SIG-M5 (cell line): ENCODE measurements around the gene DKK3.

ENCODE experiments used
- DNase-seq: peaks from one replicate; lab custom pipeline; 2025; lab: John Stamatoyannopoulos, UW

The DKK3 gene

DNA sequence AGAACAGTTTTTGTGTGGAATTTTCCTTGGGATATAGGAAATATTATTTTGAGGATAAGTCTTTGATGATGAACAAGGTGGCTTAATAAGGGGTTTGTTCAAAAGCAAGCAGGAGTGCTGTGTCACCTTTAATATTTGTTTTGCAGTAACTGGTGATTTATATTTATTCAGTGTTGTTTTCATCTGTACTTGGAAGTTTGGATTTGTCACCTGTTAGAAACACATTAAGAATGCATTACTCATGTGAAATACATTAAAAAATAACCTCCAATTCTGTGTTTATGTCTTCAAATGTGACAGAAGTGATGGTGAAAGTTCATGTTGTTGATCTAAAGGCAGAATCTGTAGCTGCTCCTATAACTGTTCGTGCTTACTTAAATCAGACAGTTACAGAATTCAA lies 70.5 kb downstream of the DKK3 start:
- no peak for DNase-seq

DNA sequence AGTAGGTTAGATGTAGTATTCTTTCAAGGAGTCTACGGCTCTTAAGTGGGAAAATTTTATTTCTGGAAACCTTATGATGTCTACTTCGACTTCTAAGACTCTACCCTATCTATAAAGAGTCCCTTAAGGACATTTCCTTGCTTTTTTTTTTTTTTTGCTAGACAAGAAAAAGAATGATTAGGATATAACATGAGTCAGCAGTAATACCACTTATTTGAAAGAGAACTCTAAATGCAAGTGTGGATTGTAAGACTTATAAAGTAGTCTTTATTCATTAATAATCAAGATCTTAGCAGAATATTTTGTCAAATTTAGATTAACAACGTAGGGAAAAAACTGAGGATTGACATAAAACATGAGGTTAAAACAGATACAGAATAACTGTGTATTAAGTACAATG lies 71.0 kb downstream of the DKK3 start:
- DNase-seq: no peak

DNA sequence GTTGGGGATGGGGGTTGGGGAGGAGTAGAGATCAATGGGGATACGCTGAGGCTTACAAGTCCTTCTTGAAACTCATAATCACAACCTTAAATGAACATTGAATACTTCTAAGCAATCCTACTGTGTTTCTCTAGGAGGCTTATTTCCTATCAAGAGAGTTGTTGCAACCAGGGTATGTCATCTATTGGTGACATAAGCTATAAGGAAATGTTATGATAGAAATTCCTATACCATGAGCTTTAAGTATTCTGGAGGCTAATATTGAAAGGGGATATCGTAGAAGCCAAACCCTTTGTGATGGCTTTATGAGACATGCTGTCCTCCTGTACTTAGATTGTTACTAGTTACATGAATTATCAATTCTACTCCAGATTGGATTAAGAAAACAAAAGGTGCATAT lies 72.9 kb downstream of the DKK3 start:
- DNase-seq: no peak

DNA sequence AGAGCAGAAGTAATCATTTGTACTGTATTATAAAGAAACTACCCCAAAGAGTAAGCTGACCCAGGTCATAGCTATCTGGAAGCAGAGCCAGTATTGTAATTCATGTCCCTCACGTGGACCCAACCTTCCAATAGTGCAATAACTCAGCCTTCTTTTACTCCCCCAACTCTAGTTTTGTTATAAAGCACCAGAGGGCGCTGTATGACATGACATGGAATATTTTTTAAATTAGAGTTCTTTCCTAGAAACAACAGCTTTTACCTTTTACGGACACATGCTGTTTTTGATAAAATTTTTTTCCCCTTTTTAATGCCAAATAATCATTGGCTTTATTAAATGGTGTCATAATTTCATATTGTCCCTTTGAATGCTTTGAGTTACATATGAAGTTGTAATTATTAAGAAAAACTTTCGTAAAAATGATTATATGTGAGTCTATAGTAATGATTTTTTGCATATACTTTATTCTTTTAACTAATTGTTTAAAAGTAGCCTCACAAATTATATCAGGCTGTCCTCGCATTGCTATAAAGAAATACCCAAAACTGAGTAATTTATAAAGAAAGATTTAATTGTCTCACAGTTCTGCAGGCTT lies 76.9 kb downstream of the DKK3 start:
- DNase-seq: no peak

DNA sequence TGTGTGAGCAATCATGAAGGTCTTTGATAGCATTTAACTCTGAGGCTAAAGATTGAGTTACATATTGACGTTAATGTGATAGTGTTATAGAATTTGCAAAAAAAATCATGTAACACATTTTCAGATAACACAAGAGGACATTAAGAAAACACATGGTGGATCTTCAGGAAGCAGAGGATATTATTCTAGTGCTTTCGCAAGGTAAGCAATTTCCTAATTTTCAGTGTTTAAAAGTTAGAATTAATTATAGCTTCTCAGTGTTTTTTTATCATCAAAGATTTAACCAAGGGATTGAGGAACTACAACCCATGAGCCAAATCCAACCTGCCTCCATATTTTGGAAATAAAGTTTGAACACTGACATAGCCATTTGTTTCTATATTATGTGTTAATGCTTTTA lies 78.5 kb downstream of the DKK3 start:
- DNase-seq: no peak

DNA sequence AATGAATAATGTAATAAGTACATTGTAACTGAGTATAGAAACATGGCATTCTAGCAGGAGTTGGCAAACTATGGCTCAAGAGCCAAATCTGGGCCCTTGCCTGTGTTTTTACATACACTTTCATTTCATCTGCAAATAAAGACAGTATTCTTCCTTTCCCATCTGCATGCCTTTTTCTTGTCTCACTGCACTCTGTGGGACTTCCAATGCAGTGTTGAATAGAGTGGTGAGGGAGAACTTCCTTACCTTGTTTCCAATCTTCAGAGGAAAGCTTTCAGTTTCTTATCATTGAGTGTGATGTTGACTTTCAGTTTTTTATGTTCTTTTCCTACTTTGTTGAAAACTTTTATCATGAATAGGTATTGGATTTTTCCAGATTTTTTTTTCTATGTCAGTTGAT lies 84.6 kb downstream of the DKK3 start:
- no peak for DNase-seq

DNA sequence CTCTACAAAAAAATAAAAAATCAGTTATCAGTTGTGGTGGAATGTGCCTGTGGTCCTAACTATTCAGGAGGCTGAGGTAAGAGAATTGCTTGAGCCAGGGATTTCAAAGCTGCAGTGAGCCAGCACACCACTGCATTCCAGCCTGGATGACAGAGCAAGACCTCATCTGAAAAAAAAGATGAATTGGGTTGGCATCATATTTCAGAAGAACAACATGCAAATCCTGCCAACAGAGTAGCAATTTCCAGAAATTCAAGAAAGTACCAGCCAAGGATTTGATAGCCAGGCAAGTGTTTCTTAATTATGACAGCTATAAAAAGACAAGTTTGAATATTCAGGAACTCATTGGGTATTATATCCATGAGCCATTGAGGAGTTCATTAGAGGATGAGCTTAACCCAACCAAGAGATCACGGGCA lies 91.4 kb downstream of the DKK3 start:
- DNase-seq: no peak

DNA sequence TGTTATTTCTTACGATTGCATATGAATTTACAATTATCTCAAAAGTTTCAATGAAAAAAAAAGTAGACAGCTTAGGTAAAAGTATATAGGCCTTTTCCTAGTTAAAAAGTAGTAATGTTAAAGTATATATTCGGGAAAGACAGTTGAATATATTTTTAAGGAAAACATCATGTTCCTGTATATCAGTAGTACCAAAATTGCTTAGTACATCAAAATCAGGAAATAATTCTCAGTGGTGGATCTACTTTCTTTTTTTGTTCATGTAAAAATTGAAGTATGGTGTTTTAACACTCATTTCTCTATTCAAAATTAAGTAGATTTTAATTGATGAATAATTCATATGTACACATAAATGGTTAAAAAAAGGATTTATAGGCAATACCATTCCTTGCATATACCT lies 92.8 kb downstream of the DKK3 start:
- DNase-seq: no peak

DNA sequence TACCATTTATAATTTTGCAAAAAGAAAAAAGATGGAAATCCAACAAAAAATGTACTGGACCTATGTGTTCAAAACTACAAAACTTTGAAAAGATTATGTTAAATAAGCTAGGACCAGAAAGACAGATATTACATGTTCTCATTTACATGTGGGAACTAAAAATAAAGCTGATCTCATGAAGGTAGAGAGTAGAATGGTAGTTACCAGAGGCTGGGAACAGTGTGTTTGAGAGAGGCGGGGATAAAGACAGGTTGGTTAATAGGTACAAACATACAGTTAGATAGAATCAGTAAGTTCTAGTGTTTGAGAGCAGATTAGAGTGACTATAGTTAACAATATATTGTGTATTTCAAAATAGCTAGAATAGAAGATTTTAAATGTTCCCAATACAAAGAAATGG lies 95.0 kb downstream of the DKK3 start:
- no peak for DNase-seq
